CD4-positive, alpha-beta T cell treated with Interleukin-12 subunit alpha and Interleukin-12 subunit beta, for 1 hour (primary cell): ENCODE measurements around the gene RPTOR.

Experiments
- DNase-seq: peaks from one replicate; pipeline ENCODE4 v3.0.0-alpha.2; 2020

Gene RPTOR

GRCh38 chr17:80888276-80889160 lies 343.9 kb downstream of the RPTOR start:
- DNase-seq = no peak

GRCh38 chr17:80889231-80890195 lies 344.9 kb downstream of the RPTOR start:
- peak; percentile 20 for DNase-seq

GRCh38 chr17:80890196-80890920 lies 345.7 kb downstream of the RPTOR start:
- no peak for DNase-seq

GRCh38 chr17:80890921-80891396 lies 346.3 kb downstream of the RPTOR start:
- no peak for DNase-seq

GRCh38 chr17:80891397-80892018 lies 346.9 kb downstream of the RPTOR start:
- DNase-seq = peak; percentile 70

DNA sequence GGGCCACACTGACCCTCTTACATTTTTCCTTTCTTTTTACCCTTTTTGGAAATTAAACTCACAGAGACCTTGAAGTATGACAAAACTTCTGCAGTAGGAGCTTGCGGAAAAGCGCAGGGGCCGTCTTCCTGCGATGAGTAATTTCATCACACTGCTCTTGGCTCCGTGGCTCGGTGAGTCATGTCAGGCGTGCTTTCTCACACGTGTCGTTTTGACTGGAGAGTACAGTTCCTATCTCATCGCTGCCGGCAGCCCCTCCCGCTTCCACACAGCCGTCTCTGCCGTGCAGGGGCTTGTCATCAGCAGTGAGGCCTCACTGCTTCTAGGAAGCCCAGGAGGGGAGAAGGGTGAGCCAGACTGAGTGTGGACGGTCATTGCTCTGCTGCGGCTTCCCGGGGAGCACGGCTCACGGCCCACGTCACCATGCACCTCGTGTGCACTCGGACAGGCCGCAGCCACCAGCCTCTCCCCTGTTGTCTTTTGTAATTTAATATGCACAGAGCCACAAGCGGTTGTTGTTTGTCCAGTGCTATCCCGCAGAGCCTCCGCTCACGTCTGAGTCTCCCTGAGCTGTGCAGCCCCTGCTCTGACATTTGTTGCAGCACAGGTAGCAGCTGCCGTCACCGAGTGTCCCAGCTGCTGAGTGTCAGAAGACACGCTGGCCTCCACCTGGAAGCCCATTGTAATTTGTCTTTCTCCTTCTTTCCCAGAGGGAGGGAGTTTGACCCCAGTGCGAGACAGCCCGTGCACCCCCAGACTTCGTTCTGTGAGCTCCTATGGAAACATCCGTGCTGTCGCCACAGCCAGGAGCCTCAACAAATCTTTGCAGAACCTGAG lies 347.6 kb downstream of the RPTOR start:
- peak; percentile 59 for DNase-seq

GRCh38 chr17:80892900-80893603 lies 348.4 kb downstream of the RPTOR start:
- no peak for DNase-seq

GRCh38 chr17:80893604-80894438 lies 349.2 kb downstream of the RPTOR start:
- DNase-seq = no peak

- DNase-seq = no peak
These were observed 349.7 kb downstream of the RPTOR start for GRCh38 chr17:80894439-80894721.

DNA sequence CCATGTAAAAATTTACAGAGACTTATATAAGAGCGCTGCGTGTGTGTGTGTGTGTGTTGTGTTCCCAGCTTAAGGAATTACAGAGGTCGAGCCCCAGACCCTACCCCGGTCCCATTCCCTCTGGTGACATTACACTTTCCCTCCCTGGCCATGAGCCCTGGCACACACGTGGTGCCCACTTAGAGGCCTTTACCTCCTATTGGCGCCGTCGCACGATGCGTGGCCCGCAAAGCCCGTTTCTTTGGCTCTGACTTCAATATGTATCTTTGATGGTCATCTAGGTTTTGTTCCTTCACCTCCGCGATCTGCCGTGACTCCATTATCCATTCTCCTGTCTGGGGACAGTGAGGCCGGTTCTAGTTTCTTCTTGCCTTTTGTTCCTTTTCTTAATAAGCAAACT lies 350.1 kb downstream of the RPTOR start:
- no peak for DNase-seq

DNA sequence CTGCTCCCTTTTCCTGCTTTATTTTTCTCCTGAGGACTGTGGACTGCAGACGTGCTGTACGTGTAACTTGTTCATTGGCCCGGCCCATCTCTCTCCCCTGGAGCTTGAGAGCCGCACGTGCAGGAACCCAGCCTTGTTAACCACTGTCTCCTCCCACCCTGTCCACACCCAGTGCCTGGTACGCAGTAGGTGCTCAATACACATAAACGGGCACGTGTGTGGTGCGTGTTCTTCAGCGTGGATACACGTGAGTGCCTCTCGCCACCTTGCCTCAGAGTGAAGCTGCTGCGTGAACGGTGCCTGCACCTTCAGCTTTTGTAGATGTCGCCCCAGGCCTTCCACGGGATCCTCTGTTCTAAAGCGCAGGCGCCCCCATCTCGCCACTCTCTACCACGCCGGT lies 350.7 kb downstream of the RPTOR start:
- no peak for DNase-seq

DNA sequence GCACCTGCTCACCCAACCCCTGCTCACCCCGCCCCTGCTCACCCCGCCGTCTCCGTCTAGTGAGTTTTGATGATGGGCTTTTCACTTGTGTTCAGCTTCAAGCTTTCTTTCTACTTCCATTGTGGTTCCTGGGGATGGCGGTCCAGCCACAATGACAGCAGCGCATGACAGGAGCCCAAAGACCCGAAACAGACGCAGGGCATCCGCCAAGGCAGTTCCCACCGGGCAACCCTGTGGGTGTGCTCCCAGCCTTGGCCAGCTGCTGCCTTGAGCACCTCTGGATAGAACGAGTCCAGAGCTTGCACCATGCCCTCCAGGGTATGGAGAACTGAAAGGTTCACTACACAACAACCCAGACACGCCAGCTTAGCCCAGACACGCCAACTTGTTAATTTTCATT lies 354.1 kb downstream of the RPTOR start:
- no peak for DNase-seq

DNA sequence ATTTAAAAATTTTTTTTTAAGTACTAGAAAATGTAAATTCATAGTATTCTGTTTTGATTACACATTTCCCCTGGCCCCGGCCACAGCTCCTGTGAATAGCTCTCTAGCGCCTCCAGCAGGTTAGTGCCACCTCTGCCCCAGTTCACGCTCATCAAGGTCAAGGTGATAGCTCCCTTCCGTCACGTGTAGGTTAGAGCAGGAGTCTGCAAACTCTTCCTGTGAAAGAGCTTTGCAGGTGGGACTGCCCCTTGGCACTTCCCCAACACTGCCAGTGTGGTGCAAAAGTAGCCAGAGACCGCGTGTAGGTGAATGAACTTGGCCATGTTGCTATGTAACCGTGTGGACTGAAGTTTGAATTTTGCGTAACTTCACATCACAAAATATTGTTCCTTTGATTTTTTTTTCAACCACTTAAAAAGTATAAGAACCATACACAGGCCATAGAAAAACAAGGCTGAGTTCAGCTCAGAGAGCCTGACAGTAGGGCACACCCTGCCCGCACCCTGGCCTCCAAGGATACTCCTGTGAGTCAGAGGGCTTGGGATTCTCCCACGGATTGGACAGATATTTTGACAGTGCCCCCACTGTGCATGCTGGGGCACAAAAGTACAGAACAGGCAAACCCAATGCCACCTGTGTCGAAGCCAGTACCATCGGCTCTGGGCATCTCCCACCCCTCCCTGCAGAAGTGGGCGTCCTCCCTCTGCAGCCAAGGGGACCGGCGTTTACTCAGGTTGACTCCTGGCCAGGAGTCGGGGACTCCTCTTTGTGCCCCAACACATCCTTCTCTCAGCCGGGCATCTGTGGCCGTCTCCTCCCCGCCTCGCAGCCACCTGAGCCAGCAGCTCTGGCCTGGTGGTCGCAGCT lies 355.0 kb downstream of the RPTOR start:
- peak; percentile 79 for DNase-seq

- no peak for DNase-seq
These were observed 356.7 kb downstream of the RPTOR start for GRCh38 chr17:80901319-80901718.

DNA sequence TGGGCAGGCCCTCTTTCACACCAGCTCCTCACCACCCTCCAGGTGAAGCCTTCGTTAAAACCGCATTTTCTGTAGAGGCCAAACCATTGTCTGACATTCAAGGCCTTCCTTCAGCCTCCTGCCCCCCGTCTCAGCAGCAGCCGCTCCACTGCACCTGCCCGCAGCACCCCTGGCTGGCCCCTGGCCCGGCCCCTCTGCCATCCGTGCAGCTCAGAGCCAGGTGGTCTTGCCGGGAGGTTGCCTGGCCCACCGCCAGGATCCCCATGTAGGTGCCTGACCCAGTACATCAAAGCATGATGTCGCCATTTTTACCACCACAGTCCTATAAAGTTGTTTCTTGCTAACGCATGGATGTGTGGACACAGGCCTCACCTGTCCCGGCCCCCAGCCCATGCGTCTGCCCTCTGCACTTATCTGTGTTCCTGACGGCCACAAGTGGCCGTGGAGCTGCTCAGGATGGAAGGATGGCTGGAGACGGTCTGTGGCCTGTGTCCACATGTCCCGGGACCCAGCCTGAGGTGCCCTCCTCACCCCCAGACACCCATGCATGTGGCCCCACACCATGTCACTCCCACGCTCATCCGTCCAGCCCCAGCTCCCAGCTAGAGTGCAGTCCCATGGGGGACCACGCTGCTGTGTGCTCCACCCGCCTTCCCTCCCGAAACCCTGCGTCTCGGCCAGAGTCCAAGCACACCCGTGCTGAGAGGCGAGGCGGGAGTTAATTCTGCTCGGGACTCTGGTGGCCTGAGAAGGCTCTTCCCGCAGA lies 357.7 kb downstream of the RPTOR start:
- no peak for DNase-seq

DNA sequence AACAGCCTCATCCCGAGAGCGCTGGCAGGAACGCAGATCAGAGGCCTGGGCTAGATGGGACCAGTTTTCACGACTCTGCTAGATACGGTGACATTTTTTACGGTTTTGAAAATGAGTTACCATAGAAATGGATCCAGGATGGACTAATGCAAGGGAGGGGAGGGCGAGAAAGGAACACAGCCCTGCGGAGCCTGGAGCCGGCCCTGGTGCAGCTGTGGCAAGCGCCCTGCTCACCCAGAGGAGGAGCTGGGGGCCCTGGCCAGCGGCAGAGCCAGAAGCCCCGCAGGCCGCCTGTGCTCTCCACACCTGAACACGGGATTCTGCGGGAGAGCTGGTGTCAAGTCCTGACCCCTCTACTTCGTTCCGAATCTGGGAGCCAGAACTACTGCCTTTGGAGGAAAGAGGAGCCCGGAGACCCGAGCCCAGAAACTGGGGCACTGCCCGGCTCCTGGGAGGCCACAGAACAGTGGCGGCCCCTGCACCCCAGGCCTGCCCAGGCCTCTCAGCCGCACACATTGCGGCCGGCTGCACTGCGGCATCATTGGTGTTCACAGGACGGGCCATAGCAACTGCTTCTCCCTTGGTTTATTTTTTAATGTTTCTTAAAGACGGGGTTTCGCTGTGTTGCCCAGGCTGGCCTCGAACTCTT lies 358.4 kb downstream of the RPTOR start:
- no peak for DNase-seq

GRCh38 chr17:80904036-80904753 lies 359.6 kb downstream of the RPTOR start:
- DNase-seq = no peak
